K562 (cell line): Measurements from ENCODE around the gene GPC1. TPM values are rescaled to one million over a fixed set of nuclear protein-coding genes. Genes with fewer than 3 reads are reported as not detected.
A peak's percentile ranks its signal among the peaks of the same experiment; 100 is the strongest.

Experiments used
- ATAC-seq: fragments of 200-7000 bp; cut with Tn5 transposase; 3 replicates; pipeline ENCODE4 v1.9.1; 2020; ENCODE audit warnings: moderate library complexity
- BruUV-seq: library from RNA; stranded (reverse); fragments of 400-500 nt; replicated peaks from 2 replicates; lab custom pipeline; 2021; lab: Mats Ljungman, UMichigan
- CTCF ChIA-PET: fragments of 300-600 bp; formaldehyde crosslinking; extraction: SDS; loops from one replicate; lab custom pipeline; 2021; ENCODE audit warnings: low intra/inter-chr PET ratio; lab: Yijun Ruan, JAX
- POLR2A ChIA-PET: fragments of 300-600, 350-650 bp; sonication (Branson Sonifier 250); formaldehyde crosslinking; extraction: SDS; loops from one replicate; lab custom pipeline; 2021; ENCODE audit warnings: antibody characterized with exemption, inconsistent platforms; lab: Yijun Ruan, JAX
- DNase-seq, 4 experiments: peaks; one replicate each; pipeline versions ENCODE4 v3.0.0 to v3.0.0-alpha.2; 2011 to 2018; ENCODE audit warnings: low spot score in 3 of 4, mixed read lengths in 3 of 4; ENCODE audit errors: extremely low read depth in 1 of 4
- FAIRE-seq: peaks from 2 replicates; lab custom pipeline; 2011; peaks lifted over from hg19 to GRCh38; lab: Jason Lieb, UNC
- H2AFZ ChIP-seq: 2 replicates; pipeline ENCODE4 v1.6.0; 2011; ENCODE audit warnings: low read depth, low read length, control low read depth, inconsistent platforms
- H3K27ac ChIP-seq: fragments of 200-600 bp; 3 replicates; pipeline ENCODE4 v1.8.0; 2011; ENCODE audit warnings: low read depth, mild to moderate bottlenecking, control low read depth, inconsistent platforms, low read length, moderate library complexity, mixed read lengths; ENCODE audit errors: extremely low read depth
- H3K27me3 ChIP-seq, 2 experiments: fragments of 300-600 bp in 1 of 2; 2 replicates in 1 of 2; 3 replicates in 1 of 2; pipeline versions ENCODE4 v1.6.0 to v1.8.0; 2011; ENCODE audit warnings: inconsistent platforms in 2 of 2, low read length in 2 of 2, mild to moderate bottlenecking in 1 of 2, mixed read lengths in 1 of 2, moderate library complexity in 1 of 2; ENCODE audit not compliant: control insufficient read depth in 2 of 2, insufficient read depth in 2 of 2
- H3K36me3 ChIP-seq: fragments of 300-600 bp; 3 replicates; pipeline ENCODE4 v1.8.0; 2011; ENCODE audit warnings: mild to moderate bottlenecking, low read length, inconsistent platforms; ENCODE audit not compliant: control insufficient read depth, insufficient read depth
- H3K4me1 ChIP-seq, 2 experiments: fragments of 200-600 bp in 1 of 2; replicated peaks in 1 of 2; 2 replicates in 1 of 2; 3 replicates in 1 of 2; pipeline versions ENCODE4 v1.5.1 to v1.8.0; 2011; ENCODE audit warnings: inconsistent platforms in 2 of 2, low read length in 2 of 2, mild to moderate bottlenecking in 1 of 2, mixed read lengths in 1 of 2, moderate library complexity in 1 of 2; ENCODE audit not compliant: control insufficient read depth in 2 of 2, insufficient read depth in 2 of 2
- H3K4me2 ChIP-seq: 2 replicates; pipeline ENCODE4 v1.6.1; 2011; ENCODE audit warnings: low read length, control low read depth, inconsistent platforms, mixed read lengths; ENCODE audit not compliant: insufficient read depth
- H3K4me3 ChIP-seq: fragments of 200-600 bp; sonication (generic), shearing (Covaris generic); 2 replicates; pipeline ENCODE4 v1.5.1; 2016; ENCODE audit warnings: control low read depth, inconsistent platforms
- H3K79me2 ChIP-seq: fragments of 200-600 bp; 3 replicates; pipeline ENCODE4 v1.8.0; 2011; ENCODE audit warnings: low read length, inconsistent platforms; ENCODE audit not compliant: control insufficient read depth, insufficient read depth
- H3K9ac ChIP-seq, 2 experiments: 2 replicates each; pipeline versions ENCODE4 v1.6.0 to v1.6.1; 2011; ENCODE audit warnings: low read depth in 2 of 2, low read length in 2 of 2, control low read depth in 1 of 2, inconsistent platforms in 1 of 2, mild to moderate bottlenecking in 1 of 2, mixed read lengths in 1 of 2; ENCODE audit not compliant: insufficient read depth in 1 of 2
- H3K9me1 ChIP-seq: one replicate; pipeline ENCODE4 v1.6.0; 2011; ENCODE audit warnings: inconsistent platforms, mild to moderate bottlenecking, low read length, moderate library complexity; ENCODE audit not compliant: control insufficient read depth, insufficient read depth
- H3K9me3 ChIP-seq: replicated peaks from 2 replicates; pipeline ENCODE4 v1.5.1; 2011; ENCODE audit warnings: low read depth, low read length, inconsistent platforms; ENCODE audit not compliant: control insufficient read depth, insufficient read depth
- H4K20me1 ChIP-seq: replicated peaks from 2 replicates; pipeline ENCODE4 v1.6.1; 2011; ENCODE audit warnings: low read length, inconsistent platforms, mixed read lengths; ENCODE audit not compliant: control insufficient read depth, insufficient read depth
- CREM ChIP-seq: IDR thresholded peaks from 2 replicates; pipeline ENCODE4 v1.6.1; 2014; ENCODE audit warnings: antibody characterized with exemption, low read depth
- MTA3 ChIP-seq: fragments of 450-650 bp; formaldehyde crosslinking; IDR thresholded peaks from 2 replicates; pipeline ENCODE4 v1.6.1; 2017; ENCODE audit warnings: mild to moderate bottlenecking, borderline replicate concordance
- RAD21 ChIP-seq, 2 experiments: fragments of 250-450 bp in 1 of 2; fragments of 450-650 bp in 1 of 2; sonication (Bioruptor Pico) in 1 of 2; formaldehyde crosslinking in 1 of 2; IDR thresholded peaks in 1 of 2; conservative IDR thresholded peaks in 1 of 2; 2 replicates each; pipeline versions ENCODE4 v1.4.0 to v1.8.0; 2020 to 2022; ENCODE audit warnings: mild to moderate bottlenecking in 2 of 2, moderate library complexity in 1 of 2
- SETDB1 ChIP-seq: IDR thresholded peaks from one replicate; pipeline ENCODE4 v1.6.1; 2012; ENCODE audit warnings: low read length, control low read depth, inconsistent platforms
- SP1 ChIP-seq: sonication (generic); formaldehyde crosslinking; IDR thresholded peaks from 2 replicates; pipeline ENCODE4 v1.8.1; 2022; ENCODE audit warnings: mild to moderate bottlenecking, missing genetic modification reagents
- ZFX ChIP-seq: sonication (generic); formaldehyde crosslinking; IDR thresholded peaks from 2 replicates; pipeline ENCODE4 v1.8.0; 2022; ENCODE audit warnings: mild to moderate bottlenecking, missing genetic modification reagents, moderate library complexity
- WGBS: fragments of 100-300 bp; shearing (Covaris generic); methylation state at CpG from one replicate; pipeline ENCODE4 v1.1.6; 2016; ENCODE audit warnings: low coverage, mixed read lengths; ENCODE audit not compliant: insufficient coverage; ENCODE audit errors: missing lambda C conversion rate; 5-methylcytosine and 5-hydroxymethylcytosine counted together
- in situ Hi-C: fragments of 300-500 bp; cut with MboI; formaldehyde crosslinking; loops from 4 replicates; pipeline ENCODE4 v1.15.0; 2018; ENCODE audit warnings: inconsistent platforms, mixed read lengths
- intact Hi-C: fragments of 100-400 bp; cut with micrococcal nuclease; formaldehyde crosslinking; loops from 2 replicates; pipeline ENCODE4 v1.14.2; 2022
- polyA plus RNA-seq, 8 experiments: library from polyadenylated mRNA; depleted of rRNA in 4 of 8; stranded (reverse) in 5 of 8; unstranded in 3 of 8; fragments of >200 nt; fragmentation: Nextera tagmentation in 2 of 8; fragmentation: Illumina TruSeq in 1 of 8; extraction: Ambion mirVana in 2 of 8; extraction: Trizol in 1 of 8; gene quantifications; 2 replicates each; pipeline versions ENCODE4 v1.2.1 to v1.2.3, GENCODE V29; 2011 to 2014; ENCODE audit warnings: inconsistent platforms in 1 of 8, missing spikeins in 1 of 8
- total RNA-seq, 7 experiments: library from RNA; depleted of rRNA in 6 of 7; stranded (reverse); fragments of >200 nt in 6 of 7; fragmentation: Illumina TruSeq in 2 of 7; extraction: Trizol in 2 of 7; gene quantifications; 2 replicates each; pipeline versions ENCODE4 v1.2.1 to v1.2.3, GENCODE V29; 2011 to 2021; ENCODE audit warnings: low replicate concordance in 1 of 7
- TF ChIP-seq, protein P1 (sequence below): sonication (generic); formaldehyde crosslinking; IDR thresholded peaks from 2 replicates; pipeline ENCODE4 v1.8.0; 2022; ENCODE audit warnings: missing genetic modification reagents, mild to moderate bottlenecking, moderate library complexity, borderline replicate concordance
- TF ChIP-seq, protein P2 (sequence below): fragments of 200-800 bp; sonication (Bioruptor generic); IDR thresholded peaks from 2 replicates; pipeline ENCODE4 v1.6.1; 2017; ENCODE audit warnings: missing genetic modification characterization, missing compliant biosample characterization

GPC1 gene
- total and polyA plus RNA-seq, 9 of the 15 experiments (the other 6 are each of a cell fraction or from before 2014, with no cell fraction given), result 0.07 to 0.82 (median 0.14) TPM; not detected in 3

DNA sequence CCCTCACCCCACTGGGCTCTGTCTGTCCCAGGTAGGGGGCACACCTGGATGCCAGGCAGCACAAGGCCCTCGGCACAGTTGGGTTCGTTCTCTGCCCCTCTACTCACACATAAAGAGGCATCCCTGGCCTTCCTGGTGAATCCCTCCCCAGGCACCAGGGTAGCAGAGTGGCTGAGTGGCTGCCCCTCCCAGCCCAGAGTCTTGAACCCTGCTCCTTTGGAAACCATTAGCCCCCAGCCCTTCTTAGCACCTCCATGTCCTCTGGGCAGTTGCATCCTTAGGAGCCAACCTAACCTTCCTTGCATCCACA is 2.0 kb downstream of the GPC1 start:
- intact Hi-C loops, result no loop called here

DNA sequence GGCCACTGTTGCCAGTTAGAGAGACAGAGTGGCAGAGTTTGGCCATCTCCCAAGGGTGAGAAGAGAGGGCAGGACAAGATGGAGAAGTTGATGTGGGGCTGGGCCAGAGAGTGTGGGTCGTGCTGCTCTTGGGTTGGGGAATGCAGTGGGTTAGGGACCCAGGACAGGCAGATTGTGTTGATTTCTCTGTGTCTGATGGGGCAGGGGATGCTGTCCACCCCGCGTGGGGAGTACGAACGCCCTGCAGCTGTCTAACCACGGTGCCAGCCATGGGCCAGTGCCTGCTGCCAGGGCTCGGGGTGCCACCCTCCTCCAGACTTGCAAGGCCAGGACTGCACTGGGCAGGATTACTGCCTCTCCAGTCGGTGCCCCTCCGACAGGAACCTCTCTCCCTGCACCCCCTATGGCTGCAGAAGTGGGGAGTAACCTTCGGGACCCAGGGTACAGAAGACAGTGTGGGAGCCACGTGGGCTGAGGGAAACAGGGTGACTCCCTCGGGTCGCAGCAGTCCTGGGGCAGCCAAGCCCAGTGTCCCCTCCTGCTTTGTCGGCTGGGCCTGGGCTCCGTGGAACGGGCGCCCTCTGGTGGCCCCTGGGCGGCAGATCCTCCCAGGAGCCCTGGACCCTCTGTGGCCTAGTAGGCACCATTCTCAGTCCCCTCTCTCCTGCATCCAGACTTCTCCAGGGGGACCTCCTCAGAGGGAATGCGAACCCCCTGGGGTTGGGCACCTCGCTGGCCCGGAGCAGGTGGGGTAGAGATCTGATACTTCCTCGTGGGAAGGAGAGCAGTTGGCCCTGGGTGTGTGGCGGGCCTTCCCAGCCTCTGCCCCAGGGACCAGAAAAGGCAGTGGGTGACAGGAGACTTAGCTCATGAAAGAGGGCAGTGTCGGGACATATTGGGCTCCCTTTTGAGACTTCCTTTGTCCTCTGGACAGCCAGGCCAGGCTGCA is 2.7 kb downstream of the GPC1 start:
- in situ Hi-C loops, result loop anchor here (5.0 kb wide), 1 partner anchor 206 kb away; no protein-coding TSS in a partner anchor
- no TSS peak for BruUV-seq
- ATAC-seq, result peak; percentile 86
- no peak for FAIRE-seq
- intact Hi-C loops, result loop anchor here (1.0 to 2.0 kb wide), 2 partner anchors 205 to 287 kb away; no protein-coding TSS in a partner anchor
- Histone ChIP-seq H3K27ac (no peak overlapping the region), H4K20me1 (peaks cover 12% of the 10 kb centered on the region; the same call in 1 of the 2 replicates), H3K79me2 (no peaks in the 10 kb centered on the region), H3K36me3 (no peaks in the 10 kb centered on the region), H3K4me3 (no peak overlapping the region), H3K9ac (no peak overlapping the region), H3K4me2 (no peak overlapping the region), H3K9me1 (no peaks in the 10 kb centered on the region), H3K27me3 (peaks cover 2 to 42% of the 10 kb centered on the region in 2 experiments; a peak in 4 of 5 replicates), H3K4me1 (peaks cover 0 to 33% of the 10 kb centered on the region in 2 experiments; a peak in 3 of 5 replicates), H3K9me3 (no peaks in the 10 kb centered on the region), H2AFZ (no peak overlapping the region)
- 10% methylated on average over 11 of the region's 24 CpGs for WGBS
- POLR2A ChIA-PET, result no interaction called here
- DNase-seq, result peak; percentile 70 to 83 (median 76)
- CTCF ChIA-PET, result interaction anchor here (0.6 to 2.8 kb wide), 3 partner anchors 44 to 288 kb away, joined by 3 to 24 read pairs (median 7); no protein-coding TSS in a partner anchor
- TF ChIP-seq ZFX (CRISPR knock-in tag), result 0 out of 2 replicates have a peak, but pooled peaks have one; percentile 25
- TF ChIP-seq, protein P1, sequence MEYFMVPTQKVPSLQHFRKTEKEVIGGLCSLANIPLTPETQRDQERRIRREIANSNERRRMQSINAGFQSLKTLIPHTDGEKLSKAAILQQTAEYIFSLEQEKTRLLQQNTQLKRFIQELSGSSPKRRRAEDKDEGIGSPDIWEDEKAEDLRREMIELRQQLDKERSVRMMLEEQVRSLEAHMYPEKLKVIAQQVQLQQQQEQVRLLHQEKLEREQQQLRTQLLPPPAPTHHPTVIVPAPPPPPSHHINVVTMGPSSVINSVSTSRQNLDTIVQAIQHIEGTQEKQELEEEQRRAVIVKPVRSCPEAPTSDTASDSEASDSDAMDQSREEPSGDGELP (CRISPR knock-in tag), result peak; percentile 20; the same call in 1 of the 2 replicates
- peak; percentile 6; the same call in 1 of the 2 replicates for TF ChIP-seq CREM
- TF ChIP-seq RAD21 (CRISPR knock-in tag; conservative IDR thresholded peaks at IDR 0.05 in 1 of 2, IDR thresholded peaks at IDR 0.05 in 1 of 2), result peak; percentile 71 to 90
- TF ChIP-seq, protein P2, sequence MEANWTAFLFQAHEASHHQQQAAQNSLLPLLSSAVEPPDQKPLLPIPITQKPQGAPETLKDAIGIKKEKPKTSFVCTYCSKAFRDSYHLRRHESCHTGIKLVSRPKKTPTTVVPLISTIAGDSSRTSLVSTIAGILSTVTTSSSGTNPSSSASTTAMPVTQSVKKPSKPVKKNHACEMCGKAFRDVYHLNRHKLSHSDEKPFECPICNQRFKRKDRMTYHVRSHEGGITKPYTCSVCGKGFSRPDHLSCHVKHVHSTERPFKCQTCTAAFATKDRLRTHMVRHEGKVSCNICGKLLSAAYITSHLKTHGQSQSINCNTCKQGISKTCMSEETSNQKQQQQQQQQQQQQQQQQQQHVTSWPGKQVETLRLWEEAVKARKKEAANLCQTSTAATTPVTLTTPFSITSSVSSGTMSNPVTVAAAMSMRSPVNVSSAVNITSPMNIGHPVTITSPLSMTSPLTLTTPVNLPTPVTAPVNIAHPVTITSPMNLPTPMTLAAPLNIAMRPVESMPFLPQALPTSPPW (CRISPR knock-in tag), result peak; percentile 49; the same call in 1 of the 2 replicates
- no peak for TF ChIP-seq SETDB1
- 0 out of 2 replicates have a peak, but pooled peaks have one; percentile 44 for TF ChIP-seq SP1

More for the DNA sequence above, 2.0 kb downstream of the GPC1 start:
- Histone ChIP-seq H3K4me3 (no peak overlapping the region), H3K27ac (no peak overlapping the region), H3K79me2 (no peaks in the 10 kb centered on the region), H3K9ac (no peak overlapping the region), H4K20me1 (peaks cover 12% of the 10 kb centered on the region; the same call in 1 of the 2 replicates), H3K36me3 (no peaks in the 10 kb centered on the region), H3K4me2 (no peak overlapping the region), H3K9me1 (no peaks in the 10 kb centered on the region), H3K27me3 (peaks cover 4 to 42% of the 10 kb centered on the region in 2 experiments; a peak in 4 of 5 replicates), H3K9me3 (no peaks in the 10 kb centered on the region), H2AFZ (no peak overlapping the region), H3K4me1 (peaks cover 0 to 33% of the 10 kb centered on the region in 2 experiments; a peak in 3 of 5 replicates)
- ChIA-PET CTCF (interaction anchor here (1.5 to 2.8 kb wide), 2 partner anchors 204 to 287 kb away, joined by 7 to 24 read pairs; no protein-coding TSS in a partner anchor), POLR2A (no interaction called here)
- DNase-seq (no peak), ATAC-seq (no peak), FAIRE-seq (no peak)
- no peak for TF ChIP-seq MTA3
- BruUV-seq, result no TSS peak
- in situ Hi-C loops, result loop anchor here (5.0 kb wide), 1 partner anchor 205 kb away; no protein-coding TSS in a partner anchor
- WGBS, result 0% methylated on average over 2 of the region's 2 CpGs
